Fibroblast of lung (primary cell): ENCODE results near the gene KCTD13.

ENCODE experiments used
- CTCF ChIP-seq, 2 donors: IDR thresholded peaks in 1 of 2; conservative IDR thresholded peaks in 1 of 2; 1 replicate in 1 of 2; 2 replicates in 1 of 2; pipeline ENCODE4 v1.5.1; 2011 to 2012; ENCODE audit warnings: low read length in 2 of 2, control low read depth in 1 of 2, inconsistent platforms in 1 of 2, low read depth in 1 of 2, mild to moderate bottlenecking in 1 of 2
- EZH2 ChIP-seq: IDR thresholded peaks from 2 replicates; pipeline ENCODE4 v1.5.1; 2012; ENCODE audit warnings: low read length, control low read depth, mild to moderate bottlenecking; ENCODE audit errors: missing control alignments

DNA sequence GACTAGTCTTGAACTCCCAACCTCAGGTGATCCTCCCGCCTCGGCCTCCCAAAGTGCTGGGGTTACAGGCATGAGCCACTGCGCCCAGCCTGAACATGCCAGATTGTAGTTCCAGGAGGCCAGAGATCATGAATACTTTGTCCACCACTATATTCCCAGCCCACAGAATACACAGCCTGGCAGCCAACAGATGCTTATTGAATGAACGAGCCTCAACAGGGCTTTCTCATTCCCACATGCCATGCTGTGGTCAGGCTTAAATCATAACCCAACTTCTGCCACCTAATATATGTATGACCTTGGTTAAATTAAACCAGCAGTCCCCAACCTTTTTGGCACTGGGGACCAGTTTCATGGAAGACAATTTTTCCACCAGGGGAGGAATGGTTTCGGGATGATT, 32.7 kb upstream of the KCTD13 start:
- TF ChIP-seq CTCF (conservative IDR thresholded peaks at IDR 0.05 in 1 of 2, IDR thresholded peaks at IDR 0.05 in 1 of 2; ENCODE audit: low read depth in 1 of 2, low read length in 2 of 2): no peak
- TF ChIP-seq EZH2: no peak
